ENCODE measurements around the gene KLRC2. TPM values are rescaled to one million over a fixed set of nuclear protein-coding genes. Genes with fewer than 3 reads are reported as not detected.
A peak's percentile ranks its signal among the peaks of the same experiment; 100 is the strongest.

The KLRC2 gene
- total RNA-seq, 1 experiment from 2014 or later, result not detected

- ChIA-PET CTCF (no interaction called here), POLR2A (no interaction called here)
- Histone ChIP-seq H3K27ac (ENCODE audit: low read length) (peak within 1 kb of the TSS; percentile 61), H3K9me3 (ENCODE audit: control insufficient read depth, insufficient read depth, low read depth, low read length) (0 out of 2 replicates have a peak, but pooled peaks cover 2% of the 10 kb centered on the region), H3K36me3 (ENCODE audit: control insufficient read depth, insufficient read depth, low read length) (no peaks in the 10 kb centered on the region), H3K4me1 (ENCODE audit: control insufficient read depth, insufficient read depth, low read length) (peaks cover 7% of the 10 kb centered on the region; the same call in 1 of the 2 replicates), H3K27me3 (ENCODE audit: control insufficient read depth, insufficient read depth, low read length) (no peaks in the 10 kb centered on the region), H3K4me3 (ENCODE audit: low read depth in 2 of 2, low read length in 2 of 2) (peak within 1 kb of the TSS in 1 of 2 experiments; percentile 12; a peak in 2 of 4 replicates)
- no TSS peak for BruUV-seq (replicated peaks)
- in situ Hi-C loops (cut with HindIII; ENCODE audit: low pct_unique_long_range_greater_than_20kb, low sequenced_read_pairs) (no loop called here), intact Hi-C loops (cut with micrococcal nuclease; ENCODE audit: unreplicated experiment) (no loop called here)
- no peak for TF ChIP-seq REST (IDR thresholded peaks at IDR 0.05; ENCODE audit: insufficient read depth in 1 of 2, low read depth in 2 of 2, low read length in 1 of 2)
- TF ChIP-seq SIN3A (IDR thresholded peaks at IDR 0.05; ENCODE audit: borderline replicate concordance, insufficient read depth, low read depth, low read length), result no peak
- no peak for TF ChIP-seq TCF7L2 (IDR thresholded peaks at IDR 0.05; ENCODE audit: low read depth, low read length)
- no peak for TF ChIP-seq CTCF (IDR thresholded peaks at IDR 0.05)
- ATAC-seq (peak; percentile 77; the same call in 1 of the 2 replicates), DNase-seq (ENCODE audit: low read depth, low spot score) (no peak)
These were observed 26.4 kb downstream of the KLRC2 start, which contains the start of gene KLRC4 for GRCh38 chr12:10409392-10409791. KLRC4 (minus strand) TSS chr12:10409757; CDS start chr12:10409575, 182 bp downstream.

- no peak for TF ChIP-seq TCF7L2 (IDR thresholded peaks at IDR 0.05; ENCODE audit: low read depth, low read length)
- TF ChIP-seq CTCF (IDR thresholded peaks at IDR 0.05), result no peak
- TF ChIP-seq REST (IDR thresholded peaks at IDR 0.05; ENCODE audit: insufficient read depth in 1 of 2, low read depth in 2 of 2, low read length in 1 of 2), result no peak
- TF ChIP-seq SIN3A (IDR thresholded peaks at IDR 0.05; ENCODE audit: borderline replicate concordance, insufficient read depth, low read depth, low read length), result no peak
- TF ChIP-seq POLR2AphosphoS5 (IDR thresholded peaks at IDR 0.05; ENCODE audit: low read depth, low read length), result no peak
- BruUV-seq (replicated peaks), result no TSS peak
- H3K4me1 ChIP-seq (ENCODE audit: control insufficient read depth, insufficient read depth, low read length), result peaks cover 7% of the 10 kb centered on the region; the same call in 1 of the 2 replicates
- ChIA-PET CTCF (no interaction called here), POLR2A (no interaction called here)
- intact Hi-C loops (cut with micrococcal nuclease; ENCODE audit: unreplicated experiment), result no loop called here
- in situ Hi-C loops (cut with HindIII; ENCODE audit: low pct_unique_long_range_greater_than_20kb, low sequenced_read_pairs), result no loop called here
- no peak for DNase-seq (ENCODE audit: low read depth, low spot score)
- 0 out of 2 replicates have a peak, but pooled peaks cover 2% of the 10 kb centered on the region for H3K9me3 ChIP-seq (ENCODE audit: control insufficient read depth, insufficient read depth, low read depth, low read length)
- no peaks in the 10 kb centered on the region; the same call in 1 of the 2 replicates for H3K36me3 ChIP-seq (ENCODE audit: control insufficient read depth, insufficient read depth, low read length)
- H3K27me3 ChIP-seq (ENCODE audit: control insufficient read depth, insufficient read depth, low read length), result no peaks in the 10 kb centered on the region
- peak overlapping the region in 1 of 2 experiments; percentile 12; a peak in 2 of 4 replicates for H3K4me3 ChIP-seq (ENCODE audit: low read depth in 2 of 2, low read length in 2 of 2)
- H3K27ac ChIP-seq (ENCODE audit: low read length), result peak overlapping the region; percentile 61; the same call in 1 of the 2 replicates
- no peak for ATAC-seq
These were observed 27.0 kb downstream of the KLRC2 start for GRCh38 chr12:10408842-10409241.
